HuH-7 (cell line): ENCODE data around the gene PHLDB3.
"Not testable (repeated sequence)": the region's sequence is repeated elsewhere in the genome, so short reads cannot be mapped to it uniquely, and the experiment has no call there.

Experiments
- DNase-seq: peaks from one replicate; pipeline ENCODE4 v3.0.0; 2011; ENCODE audit warnings: low spot score

Gene PHLDB3

DNA sequence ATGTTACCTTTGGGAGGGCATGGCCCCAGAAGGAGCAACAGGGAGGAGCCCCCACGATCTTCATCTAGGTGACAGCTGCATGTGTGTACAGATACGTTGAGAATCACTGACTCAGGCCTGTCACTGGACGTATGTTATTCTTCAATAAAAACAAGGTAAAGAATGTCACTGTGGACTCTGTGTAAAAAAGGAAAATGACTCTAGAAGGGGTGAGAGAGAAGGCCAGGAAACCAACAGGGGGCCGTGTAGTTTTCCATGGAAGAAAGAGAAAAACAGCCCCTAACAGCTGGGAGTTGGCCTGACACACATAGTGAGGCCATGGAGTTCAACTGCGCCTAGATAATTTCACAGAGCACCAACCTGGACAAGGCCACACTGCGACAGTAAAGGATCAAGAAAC lies 37.3 kb downstream of the PHLDB3 start:
- no peak for DNase-seq

DNA sequence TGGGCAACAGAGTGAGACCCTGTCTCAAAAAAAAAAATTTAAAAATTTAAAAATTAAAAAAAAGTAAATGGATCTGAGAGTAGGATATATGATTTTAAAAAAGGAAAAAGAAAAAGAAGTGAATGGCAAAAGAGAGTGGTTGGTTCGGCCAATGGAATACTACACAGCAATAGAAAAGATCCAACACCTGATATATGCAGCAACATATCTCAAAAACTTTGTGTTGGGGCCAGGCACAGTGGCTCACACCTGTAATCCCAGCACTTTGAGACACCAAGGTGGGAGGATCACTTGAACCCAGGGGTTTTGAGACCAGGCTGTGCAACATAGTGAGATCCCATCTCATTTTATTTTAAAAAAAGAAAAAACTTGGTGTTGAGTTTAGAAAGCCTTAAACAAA lies 37.8 kb downstream of the PHLDB3 start:
- DNase-seq: no peak

GRCh38 chr19:43465468-43466120 lies 39.0 kb downstream of the PHLDB3 start, which contains the start of gene LYPD3:
Gene LYPD3 (minus strand): TSS chr19:43465608. CDS start chr19:43465571, 37 bp downstream.
- DNase-seq: no peak

DNA sequence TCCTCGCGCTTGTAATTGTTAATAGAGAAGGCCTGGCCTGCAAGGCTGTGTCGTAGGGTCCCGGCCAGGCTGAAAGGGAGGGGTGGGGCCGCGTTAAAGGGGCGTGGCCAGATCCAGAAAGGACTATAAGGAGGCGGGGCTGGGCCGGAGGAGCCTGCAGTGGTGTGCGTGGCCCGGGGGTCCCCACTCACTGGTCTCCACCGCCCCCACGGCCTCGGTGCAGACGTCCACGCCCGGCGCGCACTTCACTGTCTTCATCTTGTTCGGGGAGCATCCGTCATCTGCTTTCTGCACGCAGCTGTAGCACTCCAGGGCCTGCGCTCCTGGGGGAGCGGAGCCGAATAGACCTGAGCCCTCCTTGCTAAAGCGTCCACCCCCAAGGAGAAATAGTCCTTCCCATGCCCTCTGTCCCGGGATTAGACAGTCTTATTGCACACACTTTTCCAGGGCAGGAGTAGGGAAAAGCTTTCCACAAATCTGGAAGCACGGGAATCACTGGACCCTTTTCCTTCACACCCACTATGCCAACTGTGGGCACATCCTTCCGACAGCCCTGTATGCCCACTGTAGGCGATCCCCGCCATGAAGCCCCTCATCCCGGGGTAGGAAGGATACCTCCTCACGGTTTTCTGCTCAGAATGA lies 40.3 kb downstream of the PHLDB3 start:
- no peak for DNase-seq

DNA sequence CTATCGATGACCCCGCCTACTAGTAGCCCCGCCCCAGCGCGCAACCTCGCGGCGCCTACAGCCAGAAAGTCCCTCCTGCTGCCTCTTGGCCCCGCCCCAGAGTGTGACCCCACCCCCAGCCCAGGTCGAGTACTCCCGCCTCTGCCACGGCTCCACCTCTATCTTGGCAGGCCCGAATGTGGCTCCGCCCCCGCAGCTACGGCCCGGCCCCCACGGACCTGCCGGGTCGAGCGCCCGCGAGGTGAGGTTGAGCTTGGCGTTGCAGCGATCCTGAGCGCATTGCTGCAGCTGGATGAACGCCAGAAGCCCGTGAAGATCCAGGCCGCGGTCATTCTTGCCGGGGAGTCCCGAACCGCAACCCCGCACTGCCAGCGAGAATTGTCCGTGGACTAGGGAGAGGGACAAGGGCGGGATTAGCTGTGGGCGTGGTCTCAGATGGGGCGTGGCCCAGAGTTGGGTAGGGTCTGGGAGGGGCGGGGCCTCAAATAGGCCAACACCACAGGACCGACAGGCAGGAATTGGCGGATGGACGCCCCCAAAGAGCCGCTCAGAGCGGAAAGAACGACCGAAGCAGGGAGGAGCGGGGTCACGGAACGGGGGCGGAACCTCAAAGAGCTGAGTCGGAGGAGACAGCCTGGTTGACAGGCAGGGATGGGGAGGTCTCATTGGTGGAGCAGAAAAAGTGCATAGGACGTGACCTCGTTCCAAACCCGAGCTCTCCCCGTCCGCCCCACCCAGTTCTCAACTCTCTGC lies 41.0 kb downstream of the PHLDB3 start:
- DNase-seq: peak; percentile 95

DNA sequence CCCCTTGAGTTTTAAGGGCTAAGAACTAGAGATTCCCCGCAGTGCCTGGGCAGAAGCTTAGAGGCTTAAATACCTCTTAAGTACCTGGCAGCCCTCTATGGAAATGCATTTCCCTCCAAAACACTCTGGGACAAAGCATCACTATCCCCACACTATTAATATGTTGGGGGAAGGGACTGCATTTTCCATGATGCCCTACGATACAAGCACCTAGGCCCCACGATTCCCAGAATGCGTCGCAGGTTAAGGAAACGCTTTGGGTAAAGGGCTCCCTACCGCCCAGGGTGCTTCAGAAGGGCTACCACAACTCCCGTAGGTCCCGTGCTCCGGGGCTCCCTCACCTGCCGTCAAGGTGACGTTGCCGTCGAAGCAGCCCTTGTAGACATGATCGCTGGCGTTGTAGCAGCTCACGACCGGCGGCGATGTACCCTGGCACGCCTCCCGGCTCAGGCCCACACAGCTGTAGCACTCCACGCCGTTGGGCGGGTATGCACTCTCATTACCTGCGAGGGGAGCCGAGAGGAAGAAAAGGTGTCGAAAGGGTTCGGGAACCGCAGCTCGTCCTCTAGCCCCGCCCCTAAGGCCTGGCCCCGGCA lies 41.7 kb downstream of the PHLDB3 start:
- DNase-seq: no peak

DNA sequence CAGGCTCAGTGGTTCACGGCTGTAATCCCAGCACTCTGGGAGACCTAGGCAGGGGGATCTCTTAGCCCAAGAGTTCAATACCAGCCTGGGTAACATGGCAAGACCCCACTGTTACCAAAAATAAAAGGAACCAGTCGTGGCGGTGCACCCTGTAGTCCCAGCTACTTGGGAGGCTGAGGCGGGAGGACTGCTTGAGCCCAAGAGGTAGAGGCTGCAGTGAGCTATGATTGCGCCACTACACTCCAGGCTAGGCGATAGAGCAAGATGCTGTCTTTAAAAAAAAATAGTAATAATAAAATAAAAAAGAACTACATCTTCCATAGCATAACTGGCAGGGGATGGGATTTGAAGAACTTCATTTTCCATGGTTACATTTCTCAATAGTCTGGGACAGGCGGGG lies 42.2 kb downstream of the PHLDB3 start:
- DNase-seq: no peak

DNA sequence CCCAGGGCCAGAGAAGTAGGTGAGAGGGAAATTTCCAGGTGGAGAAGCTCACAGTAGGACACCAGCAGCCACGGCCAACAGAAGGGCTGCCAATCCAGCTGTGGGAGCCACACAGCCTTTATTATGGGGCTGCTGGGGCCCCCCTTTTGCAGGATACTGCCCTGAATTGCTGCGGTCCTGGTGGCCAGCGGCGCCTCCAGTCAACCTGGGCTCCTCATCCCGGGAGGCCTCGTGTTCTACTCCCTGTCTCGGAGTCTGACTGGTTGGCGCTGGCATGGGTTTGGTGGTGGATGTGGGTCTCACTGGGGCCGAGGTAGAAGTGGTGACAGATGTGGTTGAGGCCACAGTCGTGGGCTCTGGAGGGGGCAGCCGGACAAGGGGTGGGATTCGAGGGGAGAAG lies 43.2 kb downstream of the PHLDB3 start:
- no peak for DNase-seq

DNA sequence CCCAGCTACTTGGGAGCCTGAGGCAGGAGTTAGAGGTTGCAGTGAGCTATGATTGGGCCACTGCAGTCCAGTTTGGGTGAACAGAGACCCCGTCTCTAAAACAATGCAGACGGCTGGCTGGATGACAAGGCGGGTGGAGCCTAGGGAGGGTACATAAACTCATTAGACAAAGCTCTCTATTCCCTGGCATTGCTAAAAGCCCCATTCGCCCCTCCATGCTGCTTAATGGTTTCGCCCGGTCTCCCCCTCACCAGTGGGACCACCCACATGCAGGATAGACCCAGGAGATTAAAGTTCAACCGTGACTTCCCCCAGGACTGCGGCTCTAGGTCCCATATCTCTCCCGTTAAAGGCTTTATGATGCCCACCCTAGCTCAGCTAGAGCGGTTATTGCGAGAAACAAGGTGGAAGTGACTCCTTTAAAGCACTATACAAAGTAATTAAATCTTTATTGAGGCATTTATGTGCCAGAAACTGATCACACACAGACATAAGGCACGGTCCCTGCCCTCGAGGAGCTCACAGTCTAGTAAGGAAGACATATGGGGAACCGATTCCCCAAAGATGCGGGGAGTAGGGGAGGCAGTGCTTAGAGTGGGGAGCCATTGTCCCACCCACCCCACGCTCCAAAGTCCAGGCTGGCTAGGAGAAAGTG lies 44.1 kb downstream of the PHLDB3 start:
- DNase-seq: no peak

DNA sequence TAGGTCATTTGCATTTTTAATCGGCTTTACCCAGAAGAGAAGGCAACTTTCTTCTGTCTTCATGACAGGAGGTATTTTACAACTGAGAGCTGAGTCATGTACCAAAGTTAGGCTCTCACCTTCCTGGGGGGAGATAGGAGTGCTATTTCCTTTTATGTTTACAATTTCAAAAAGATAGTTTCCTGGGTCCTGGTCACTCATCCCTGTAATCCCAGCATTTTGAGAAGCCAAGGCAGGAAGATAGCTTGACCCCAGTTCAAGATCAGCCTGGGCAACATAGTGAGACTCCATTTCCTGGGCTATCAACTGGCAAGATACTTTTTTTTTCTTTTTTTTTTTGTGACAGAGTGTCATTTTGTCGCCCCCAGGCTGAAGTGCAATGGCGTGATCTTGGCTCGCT lies 46.7 kb downstream of the PHLDB3 start:
- DNase-seq: no peak

- no peak for DNase-seq
Observed at GRCh38 chr19:43455321-43456113, 49.0 kb downstream of the PHLDB3 start.

GRCh38 chr19:43454031-43454430 lies 50.5 kb downstream of the PHLDB3 start:
- DNase-seq: no peak

- no peak for DNase-seq
Observed at GRCh38 chr19:43452582-43452981, 52.0 kb downstream of the PHLDB3 start.

- no peak for DNase-seq
Observed at GRCh38 chr19:43450545-43450997, 54.0 kb downstream of the PHLDB3 start.

GRCh38 chr19:43447655-43448054 lies 56.9 kb downstream of the PHLDB3 start:
- DNase-seq: no peak

GRCh38 chr19:43446746-43447489 lies 57.6 kb downstream of the PHLDB3 start:
- peak; percentile 85 for DNase-seq

DNA sequence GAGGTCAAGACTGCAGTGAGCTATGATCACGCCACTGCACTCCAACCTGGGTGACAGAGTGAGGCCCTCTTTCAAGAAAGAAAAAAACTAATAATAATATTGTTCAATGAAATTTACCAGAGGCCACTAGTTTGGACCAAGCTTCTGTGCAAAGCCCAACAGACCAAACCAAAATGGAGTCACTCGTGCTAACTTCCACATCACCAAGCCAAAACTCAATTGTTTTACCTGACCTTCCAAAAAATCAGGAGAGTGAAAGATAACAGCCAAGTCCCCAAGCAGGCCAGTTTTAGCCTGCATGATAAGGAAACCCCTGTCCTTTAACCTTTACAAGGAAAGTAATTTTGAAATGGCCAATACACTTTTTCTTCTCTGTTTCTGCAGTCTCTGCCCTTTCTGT lies 59.1 kb downstream of the PHLDB3 start:
- DNase-seq: no peak

DNA sequence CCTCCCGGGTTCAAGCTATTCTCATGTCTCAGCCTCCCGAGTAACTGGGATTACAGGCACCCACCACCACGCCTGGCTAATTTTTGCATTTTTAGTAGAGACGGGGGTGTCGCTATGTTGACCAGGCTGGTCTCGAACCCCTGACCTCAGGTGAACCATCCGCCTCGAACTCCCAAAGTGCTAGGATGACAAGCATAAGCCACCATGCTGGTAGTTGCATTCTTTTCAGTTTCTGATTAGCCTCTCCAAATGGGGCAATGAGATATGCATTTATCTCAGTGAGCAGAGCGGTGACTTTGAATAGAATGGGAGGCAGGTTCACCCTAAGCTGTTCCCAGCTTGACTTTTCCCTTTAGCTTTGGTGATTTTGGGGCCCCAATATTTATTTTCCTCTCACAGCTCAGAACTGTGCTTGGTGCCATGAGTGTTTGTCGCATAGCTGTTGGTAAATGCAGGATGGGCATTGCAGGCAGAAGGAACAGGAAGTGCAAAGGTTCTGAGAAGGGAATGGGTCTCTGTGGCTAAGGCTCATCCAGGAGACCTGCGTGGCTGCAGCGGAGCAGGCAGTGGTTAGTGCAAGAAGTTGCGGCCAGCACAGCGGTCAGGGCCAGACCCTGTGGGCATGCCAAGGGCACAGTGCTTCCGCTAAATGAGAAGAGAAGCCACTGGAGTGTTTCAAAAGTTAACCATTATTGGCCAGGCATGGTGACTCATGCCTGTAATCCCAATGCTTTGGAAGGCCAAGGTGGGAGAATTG lies 59.8 kb downstream of the PHLDB3 start:
- DNase-seq: no peak

DNA sequence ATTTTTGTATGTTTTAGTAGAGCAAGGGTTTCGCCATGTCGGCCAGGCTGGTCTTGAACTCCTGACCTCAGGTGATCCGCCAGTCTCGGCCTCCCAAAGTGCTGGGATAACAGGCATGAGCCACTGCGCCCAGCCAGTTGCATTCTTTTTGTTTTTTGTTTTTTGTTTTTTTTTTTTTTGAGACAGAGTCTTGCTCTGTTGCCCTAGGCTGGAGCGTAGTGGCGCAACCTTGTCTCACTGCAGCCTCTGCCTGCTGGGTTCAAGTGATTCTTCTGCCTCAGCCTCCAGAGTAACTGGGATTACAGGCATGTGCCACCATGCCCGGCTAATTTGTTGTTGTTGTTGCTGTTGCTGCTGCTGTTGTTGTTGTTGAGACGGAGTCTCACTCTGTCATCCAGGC lies 60.5 kb downstream of the PHLDB3 start:
- not testable (repeated sequence) for DNase-seq

- no peak for DNase-seq
Observed at GRCh38 chr19:43441716-43442115, 62.8 kb downstream of the PHLDB3 start.
